C4-2B (cell line): ENCODE measurements around the gene FCN2.

Source experiments
- CTCF ChIP-seq: fragments of 450-650 bp; conservative IDR thresholded peaks from 2 replicates; pipeline ENCODE4 v1.5.1; 2017; ENCODE audit warnings: mild to moderate bottlenecking
- ZFX ChIP-seq: fragments of 450-650 bp; IDR thresholded peaks from 2 replicates; pipeline ENCODE4 v1.6.1; 2017

GRCh38 chr9:134894136-134894860 lies 13.7 kb downstream of the FCN2 start:
- TF ChIP-seq CTCF (no peak), ZFX (no peak)
